H9 (cell line): ENCODE data around the gene GALNT10. TPM values are rescaled to one million over a fixed set of nuclear protein-coding genes. Genes with fewer than 3 reads are reported as not detected.

Experiments used
- DNase-seq: peaks from one replicate; pipeline ENCODE4 v3.0.0-alpha.2; 2017
- H2AFZ ChIP-seq: one replicate; pipeline ENCODE4 v1.6.1; 2013; ENCODE audit warnings: mild to moderate bottlenecking, low read length, control low read depth, moderate library complexity
- H2AK5ac ChIP-seq: 2 replicates; pipeline ENCODE4 v1.6.1; 2013; ENCODE audit warnings: low read length, control low read depth, mixed read lengths; ENCODE audit not compliant: insufficient read length
- H2BK120ac ChIP-seq: one replicate; pipeline ENCODE4 v1.6.1; 2013; ENCODE audit warnings: low read depth, mild to moderate bottlenecking, low read length, control low read depth, inconsistent platforms; ENCODE audit not compliant: poor library complexity, severe bottlenecking
- H2BK12ac ChIP-seq: 2 replicates; pipeline ENCODE4 v1.6.1; 2013; ENCODE audit warnings: low read length, control low read depth, mixed read lengths, low read depth; ENCODE audit not compliant: insufficient read length
- H2BK15ac ChIP-seq: 2 replicates; pipeline ENCODE4 v1.6.1; 2013; ENCODE audit warnings: low read depth, low read length, control low read depth
- H2BK20ac ChIP-seq: one replicate; pipeline ENCODE4 v1.6.1; 2013; ENCODE audit warnings: low read depth, mild to moderate bottlenecking, low read length, control low read depth, inconsistent platforms; ENCODE audit not compliant: poor library complexity, severe bottlenecking
- H2BK5ac ChIP-seq: 2 replicates; pipeline ENCODE4 v1.6.1; 2013; ENCODE audit warnings: low read length, control low read depth, mixed read lengths; ENCODE audit not compliant: insufficient read length
- H3K14ac ChIP-seq: 2 replicates; pipeline ENCODE4 v1.6.1; 2013; ENCODE audit warnings: low read length, control low read depth; ENCODE audit not compliant: insufficient read depth
- H3K18ac ChIP-seq: 2 replicates; pipeline ENCODE4 v1.6.1; 2013; ENCODE audit warnings: low read depth, mild to moderate bottlenecking, mixed read lengths, low read length, control low read depth; ENCODE audit not compliant: insufficient read length
- H3K23ac ChIP-seq: 2 replicates; pipeline ENCODE4 v1.6.1; 2013; ENCODE audit warnings: low read length, control low read depth, mixed read lengths, low read depth; ENCODE audit not compliant: insufficient read length
- H3K23me2 ChIP-seq: 2 replicates; pipeline ENCODE4 v1.6.1; 2013; ENCODE audit warnings: low read depth, mild to moderate bottlenecking, mixed read lengths, low read length, control low read depth; ENCODE audit not compliant: insufficient read length, poor library complexity, severe bottlenecking
- H3K27ac ChIP-seq: 2 replicates; pipeline ENCODE4 v1.5.1; 2013; ENCODE audit warnings: low read length, control low read depth, mixed read lengths, low read depth; ENCODE audit not compliant: insufficient read length
- H3K27me3 ChIP-seq: 2 replicates; pipeline ENCODE4 v1.6.1; 2013; ENCODE audit warnings: low read length, control low read depth, inconsistent platforms; ENCODE audit not compliant: insufficient read depth
- H3K4ac ChIP-seq: 2 replicates; pipeline ENCODE4 v1.6.1; 2013; ENCODE audit warnings: low read depth, mild to moderate bottlenecking, control low read depth, inconsistent platforms, low read length, moderate library complexity
- H3K4me1 ChIP-seq: 2 replicates; pipeline ENCODE4 v1.6.1; 2013; ENCODE audit warnings: low read length, control low read depth, inconsistent platforms; ENCODE audit not compliant: insufficient read depth
- H3K4me2 ChIP-seq: 2 replicates; pipeline ENCODE4 v1.6.1; 2013; ENCODE audit warnings: low read length, control low read depth, mixed read lengths; ENCODE audit not compliant: insufficient read length, insufficient read depth
- H3K56ac ChIP-seq: 2 replicates; pipeline ENCODE4 v1.6.1; 2013; ENCODE audit warnings: low read depth, mild to moderate bottlenecking, mixed read lengths, low read length, control low read depth; ENCODE audit not compliant: insufficient read length
- H3K79me1 ChIP-seq: 2 replicates; pipeline ENCODE4 v1.6.1; 2013; ENCODE audit warnings: low read depth, mild to moderate bottlenecking, moderate library complexity, low read length, control low read depth, inconsistent platforms; ENCODE audit not compliant: insufficient read depth, poor library complexity, severe bottlenecking
- H3K79me2 ChIP-seq: 2 replicates; pipeline ENCODE4 v1.6.1; 2013; ENCODE audit warnings: low read length, control low read depth, inconsistent platforms; ENCODE audit not compliant: insufficient read depth
- H3K9ac ChIP-seq: 2 replicates; pipeline ENCODE4 v1.6.1; 2013; ENCODE audit warnings: low read length, control low read depth, mixed read lengths; ENCODE audit not compliant: insufficient read length; ENCODE audit errors: extremely low read depth
- H3K9me3 ChIP-seq: one replicate; pipeline ENCODE4 v1.6.1; 2013; ENCODE audit warnings: low read depth, low read length, inconsistent platforms; ENCODE audit not compliant: control insufficient read depth
- H3T11ph ChIP-seq: one replicate; pipeline ENCODE4 v1.6.1; 2013; ENCODE audit warnings: mild to moderate bottlenecking, low read length, control low read depth, inconsistent platforms
- H4K20me1 ChIP-seq: one replicate; pipeline ENCODE4 v1.6.1; 2013; ENCODE audit not compliant: control insufficient read depth, insufficient read length, insufficient read depth
- H4K5ac ChIP-seq: 2 replicates; pipeline ENCODE4 v1.6.1; 2013; ENCODE audit warnings: low read depth, mild to moderate bottlenecking, mixed read lengths, low read length, control low read depth; ENCODE audit not compliant: insufficient read length
- H4K8ac ChIP-seq: replicated peaks from 2 replicates; pipeline ENCODE4 v1.6.1; 2013; ENCODE audit warnings: low read length, control low read depth, mixed read lengths, low read depth; ENCODE audit not compliant: insufficient read length
- H4K91ac ChIP-seq: 2 replicates; pipeline ENCODE4 v1.6.1; 2013; ENCODE audit warnings: low read depth, mild to moderate bottlenecking, moderate library complexity, mixed read lengths, low read length, control low read depth; ENCODE audit not compliant: insufficient read length
- H3K27ac Mint-ChIP-seq, 3 experiments: 2 replicates in 2 of 3; 3 replicates in 1 of 3; pipeline ENCODE4 v1.8.0; 2020 to 2021; ENCODE audit warnings: mixed read lengths in 3 of 3, mild to moderate bottlenecking in 1 of 3, moderate library complexity in 1 of 3
- H3K27me3 Mint-ChIP-seq: 2 replicates; pipeline ENCODE4 v1.8.0; 2021; ENCODE audit warnings: low read depth, mild to moderate bottlenecking, moderate library complexity, mixed read lengths
- H3K36me3 Mint-ChIP-seq, 3 experiments: 2 replicates in 2 of 3; 3 replicates in 1 of 3; pipeline ENCODE4 v1.8.0; 2020 to 2021; ENCODE audit warnings: low read depth in 3 of 3, mixed read lengths in 3 of 3; ENCODE audit not compliant: insufficient read depth in 1 of 3
- H3K4me1 Mint-ChIP-seq, 2 experiments: 2 replicates each; pipeline ENCODE4 v1.8.0; 2020; ENCODE audit warnings: mixed read lengths in 2 of 2
- H3K4me3 Mint-ChIP-seq, 2 experiments: 2 replicates in 1 of 2; 3 replicates in 1 of 2; pipeline ENCODE4 v1.8.0; 2020 to 2021; ENCODE audit warnings: mild to moderate bottlenecking in 2 of 2, mixed read lengths in 2 of 2, moderate library complexity in 1 of 2
- H3K9me3 Mint-ChIP-seq, 2 experiments: 2 replicates in 1 of 2; 3 replicates in 1 of 2; pipeline ENCODE4 v1.8.0; 2020; ENCODE audit warnings: mild to moderate bottlenecking in 2 of 2, mixed read lengths in 2 of 2, moderate library complexity in 1 of 2
- WGBS: extraction: QIAGEN DNeasy Blood & Tissue Kit; methylation state at CpG from one replicate; pipeline ENCODE4 v1.1.7; 2013; ENCODE audit warnings: missing lambda C conversion rate, low lambda C conversion rate, mixed read lengths; ENCODE audit not compliant: insufficient read length; ENCODE audit errors: extremely low coverage; 5-methylcytosine and 5-hydroxymethylcytosine counted together
- total RNA-seq: library from RNA; stranded (reverse); gene quantifications from 2 replicates; pipeline ENCODE4 v1.2.1, GENCODE V29; 2021
- TF ChIP-seq, protein P1 (sequence below): fragments of 200-600 bp; sonication (generic); conservative IDR thresholded peaks from 3 replicates; pipeline ENCODE4 v1.8.0; 2021; ENCODE audit warnings: antibody characterized with exemption, mild to moderate bottlenecking

Gene GALNT10
- total RNA-seq, 1 experiment from 2014 or later, result 15.4 TPM

DNA sequence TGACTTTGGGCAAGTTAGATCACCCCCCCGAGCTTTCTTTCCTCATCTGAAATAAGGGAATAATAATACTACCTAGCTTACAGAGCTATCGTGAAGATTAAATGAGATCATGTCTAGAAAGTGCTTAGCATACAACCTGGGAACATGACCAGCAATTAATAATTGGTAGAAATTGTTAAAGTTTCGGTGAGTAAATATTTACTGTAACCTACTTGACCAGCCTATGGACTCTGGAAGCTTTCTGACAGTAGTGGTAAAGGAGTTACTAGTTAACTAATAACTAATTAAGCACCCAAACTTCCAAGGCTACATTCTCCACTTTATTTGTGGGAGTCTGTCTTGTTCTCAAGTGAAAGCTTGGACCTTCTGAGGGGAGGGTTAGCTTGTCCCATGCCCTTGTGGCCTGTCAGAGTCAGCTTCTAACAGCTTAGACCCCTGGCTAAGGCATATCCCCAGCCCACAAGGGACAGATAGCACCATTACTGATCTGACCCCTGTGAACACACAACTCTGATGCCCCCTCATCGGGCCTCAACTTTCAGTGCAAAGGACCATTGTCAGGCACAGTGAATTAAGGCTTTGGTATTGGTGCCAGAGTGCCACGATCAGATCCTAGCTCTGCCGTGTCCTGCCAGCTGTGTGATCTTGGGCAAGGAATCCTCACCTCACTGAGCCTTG is 196.6 kb downstream of the GALNT10 start:
- no peak overlapping the region for H2BK120ac ChIP-seq
- H2BK15ac ChIP-seq, result no peak overlapping the region
- no peak overlapping the region for H3K23ac ChIP-seq
- no peak overlapping the region; a peak in 1 of 7 replicates for H3K27ac Mint-ChIP-seq
- H3K36me3 Mint-ChIP-seq, result peaks cover 2 to 11% (median 11%) of the 10 kb centered on the region in 3 experiments; a peak in 6 of 7 replicates
- peaks cover 3 to 4% of the 10 kb centered on the region in 2 experiments; a peak in 3 of 5 replicates for H3K9me3 Mint-ChIP-seq
- H3T11ph ChIP-seq, result no peak overlapping the region
- H3K14ac ChIP-seq, result no peak overlapping the region
- H3K79me1 ChIP-seq, result no peaks in the 10 kb centered on the region
- H2AFZ ChIP-seq, result no peak overlapping the region
- H2BK5ac ChIP-seq, result no peak overlapping the region
- H3K4me1 Mint-ChIP-seq, result peaks cover 34 to 40% of the 10 kb centered on the region in 2 experiments
- no peak overlapping the region for H3K27ac ChIP-seq
- no peak overlapping the region for H3K4ac ChIP-seq
- no peaks in the 10 kb centered on the region for H3K79me2 ChIP-seq
- H3K4me1 ChIP-seq, result no peaks in the 10 kb centered on the region; the same call in 1 of the 2 replicates
- TF ChIP-seq, protein P1, sequence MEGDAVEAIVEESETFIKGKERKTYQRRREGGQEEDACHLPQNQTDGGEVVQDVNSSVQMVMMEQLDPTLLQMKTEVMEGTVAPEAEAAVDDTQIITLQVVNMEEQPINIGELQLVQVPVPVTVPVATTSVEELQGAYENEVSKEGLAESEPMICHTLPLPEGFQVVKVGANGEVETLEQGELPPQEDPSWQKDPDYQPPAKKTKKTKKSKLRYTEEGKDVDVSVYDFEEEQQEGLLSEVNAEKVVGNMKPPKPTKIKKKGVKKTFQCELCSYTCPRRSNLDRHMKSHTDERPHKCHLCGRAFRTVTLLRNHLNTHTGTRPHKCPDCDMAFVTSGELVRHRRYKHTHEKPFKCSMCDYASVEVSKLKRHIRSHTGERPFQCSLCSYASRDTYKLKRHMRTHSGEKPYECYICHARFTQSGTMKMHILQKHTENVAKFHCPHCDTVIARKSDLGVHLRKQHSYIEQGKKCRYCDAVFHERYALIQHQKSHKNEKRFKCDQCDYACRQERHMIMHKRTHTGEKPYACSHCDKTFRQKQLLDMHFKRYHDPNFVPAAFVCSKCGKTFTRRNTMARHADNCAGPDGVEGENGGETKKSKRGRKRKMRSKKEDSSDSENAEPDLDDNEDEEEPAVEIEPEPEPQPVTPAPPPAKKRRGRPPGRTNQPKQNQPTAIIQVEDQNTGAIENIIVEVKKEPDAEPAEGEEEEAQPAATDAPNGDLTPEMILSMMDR, result no peak
- no peak overlapping the region for H4K5ac ChIP-seq
- H4K91ac ChIP-seq, result no peak overlapping the region
- H3K27me3 ChIP-seq, result no peaks in the 10 kb centered on the region
- H3K18ac ChIP-seq, result no peak overlapping the region
- DNase-seq, result no peak
- H3K9me3 ChIP-seq, result no peaks in the 10 kb centered on the region
- no peak overlapping the region for H3K9ac ChIP-seq
- H2AK5ac ChIP-seq, result no peak overlapping the region
- H4K8ac ChIP-seq, result no peak overlapping the region
- H3K27me3 Mint-ChIP-seq, result no peaks in the 10 kb centered on the region
- H2BK20ac ChIP-seq, result no peak overlapping the region
- H3K4me2 ChIP-seq, result no peak overlapping the region
- H2BK12ac ChIP-seq, result no peak overlapping the region
- H3K56ac ChIP-seq, result no peak overlapping the region
- WGBS, result no CpG with 5 or more reads among the region's 6 CpGs
- no peaks in the 10 kb centered on the region for H3K23me2 ChIP-seq
- H4K20me1 ChIP-seq, result no peaks in the 10 kb centered on the region
- H3K4me3 Mint-ChIP-seq, result no peak overlapping the region
